GM19193 (cell line): ENCODE results near the gene NAT16.

Experiments used
- POLR2A ChIP-seq: IDR thresholded peaks from 4 replicates; pipeline ENCODE4 v1.6.1; 2011; ENCODE audit not compliant: insufficient read depth, insufficient read length; ENCODE audit errors: extremely low read depth

The NAT16 gene

DNA sequence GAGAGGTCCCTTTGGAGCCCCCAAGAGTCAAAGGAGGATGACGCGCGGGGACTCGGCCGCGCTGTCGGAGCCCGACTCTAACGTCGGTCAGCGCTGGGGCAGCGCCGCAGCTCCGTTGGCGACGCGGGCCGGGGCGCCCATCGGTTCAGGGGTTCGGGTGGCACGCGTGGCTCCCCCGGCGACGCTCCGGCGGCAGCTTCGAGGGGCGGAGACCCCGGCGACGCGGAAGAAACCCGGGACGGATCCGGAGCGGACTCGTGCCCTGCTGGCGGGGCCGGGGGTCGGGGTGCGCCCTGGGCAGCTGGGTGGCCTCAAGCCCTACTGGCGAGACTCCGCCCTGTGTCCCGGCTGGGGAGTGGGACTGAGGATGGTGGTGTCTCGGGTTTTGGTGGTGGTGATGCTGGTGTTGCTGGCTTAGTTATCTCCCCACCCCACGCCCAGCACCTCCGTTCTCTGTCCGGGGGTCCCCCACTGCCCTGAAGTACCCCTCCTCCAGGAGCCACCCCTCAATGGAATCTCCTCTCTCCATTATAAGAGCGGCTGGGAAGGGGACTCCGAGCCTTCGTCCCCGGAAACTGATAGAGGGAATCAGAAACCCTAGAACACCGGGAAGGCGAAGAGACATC, at the start of gene NAT16:
Gene NAT16 (minus strand): TSS at position 164 of the 626 bp plus-strand sequence. CDS start 5,486 bp downstream, outside the sequence.
- TF ChIP-seq POLR2A: no peak

DNA sequence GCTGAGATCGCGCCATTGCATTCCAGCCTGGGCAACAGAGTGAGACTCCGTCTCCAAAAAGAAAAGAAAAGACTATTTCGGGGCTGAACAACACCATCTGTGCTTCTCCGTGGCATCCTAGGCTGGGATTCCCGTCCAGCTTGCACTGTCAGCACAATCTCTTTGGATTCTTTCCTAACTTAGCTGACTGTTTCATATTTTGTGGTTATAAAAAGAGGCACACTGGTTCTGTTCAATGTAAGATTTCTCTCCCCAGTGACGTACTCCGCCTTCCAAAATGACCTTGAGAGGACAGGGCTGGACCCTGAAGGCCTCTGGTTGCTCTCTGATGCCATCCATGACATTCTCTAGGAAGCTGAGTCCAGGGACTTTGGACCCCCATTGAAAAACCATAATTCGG, 46.6 kb upstream of the NAT16 start:
- TF ChIP-seq POLR2A: no peak

DNA sequence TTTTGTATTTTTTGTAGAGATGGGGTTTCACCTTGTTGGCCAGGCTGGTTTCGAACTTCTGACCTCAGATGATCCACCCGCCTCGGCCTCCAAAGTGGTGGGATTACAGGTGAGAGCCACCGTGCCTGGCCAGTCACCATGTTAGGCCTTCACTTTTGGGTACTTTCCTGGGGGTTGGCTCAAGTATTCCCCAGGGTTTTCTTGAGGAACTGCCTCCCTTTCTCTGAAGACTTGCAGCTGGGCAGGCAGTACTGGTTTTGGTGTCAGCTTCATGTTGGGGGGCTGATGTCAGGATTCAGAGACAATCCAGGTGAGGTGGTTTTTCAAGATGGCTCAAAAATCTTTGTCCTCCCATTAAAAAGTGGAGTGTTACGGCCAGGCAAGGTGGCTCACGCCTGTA, 45.6 kb upstream of the NAT16 start:
- no peak for TF ChIP-seq POLR2A

DNA sequence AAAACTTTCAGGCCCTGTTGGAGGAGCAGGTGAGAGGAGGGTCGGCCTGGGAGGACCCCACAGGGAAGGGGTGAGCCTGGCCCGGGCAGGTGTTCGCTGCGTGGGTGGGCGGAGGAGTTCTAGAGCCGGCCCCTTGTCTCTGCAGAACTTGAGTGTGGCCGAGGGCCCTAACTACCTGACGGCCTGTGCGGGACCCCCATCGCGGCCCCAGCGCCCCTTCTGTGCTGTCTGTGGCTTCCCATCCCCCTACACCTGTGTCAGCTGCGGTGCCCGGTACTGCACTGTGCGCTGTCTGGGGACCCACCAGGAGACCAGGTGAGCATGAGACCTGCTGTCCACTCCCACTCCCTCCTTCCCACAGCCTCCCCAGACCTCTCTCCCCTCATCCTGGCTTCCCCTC, 43.4 kb upstream of the NAT16 start:
- TF ChIP-seq POLR2A: no peak

DNA sequence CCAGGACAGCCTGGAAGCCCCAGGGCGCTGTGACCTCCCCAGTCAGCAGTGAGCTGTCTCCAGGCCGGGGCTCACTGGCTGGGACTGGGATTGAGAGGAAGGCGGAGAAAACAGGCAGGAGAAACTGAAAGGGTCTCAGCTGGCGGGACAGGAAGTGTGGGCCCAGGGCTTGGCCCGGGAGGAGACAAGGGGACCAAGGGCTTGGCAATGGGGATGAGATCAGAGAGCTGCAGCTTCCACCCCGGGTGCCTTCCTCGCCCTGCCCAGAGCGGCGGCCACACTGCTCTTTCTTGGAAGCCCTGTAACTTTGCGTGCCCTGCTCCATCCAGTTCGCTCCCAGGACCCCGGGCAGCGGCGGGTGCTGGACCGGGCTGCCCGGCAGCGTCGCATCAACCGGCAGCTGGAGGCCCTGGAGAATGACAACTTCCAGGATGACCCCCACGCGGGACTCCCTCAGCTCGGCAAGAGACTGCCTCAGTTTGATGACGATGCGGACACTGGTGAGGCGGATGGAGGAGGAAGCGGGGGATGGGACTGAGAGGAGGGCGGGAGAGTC, 42.3 kb upstream of the NAT16 start:
- no peak for TF ChIP-seq POLR2A

DNA sequence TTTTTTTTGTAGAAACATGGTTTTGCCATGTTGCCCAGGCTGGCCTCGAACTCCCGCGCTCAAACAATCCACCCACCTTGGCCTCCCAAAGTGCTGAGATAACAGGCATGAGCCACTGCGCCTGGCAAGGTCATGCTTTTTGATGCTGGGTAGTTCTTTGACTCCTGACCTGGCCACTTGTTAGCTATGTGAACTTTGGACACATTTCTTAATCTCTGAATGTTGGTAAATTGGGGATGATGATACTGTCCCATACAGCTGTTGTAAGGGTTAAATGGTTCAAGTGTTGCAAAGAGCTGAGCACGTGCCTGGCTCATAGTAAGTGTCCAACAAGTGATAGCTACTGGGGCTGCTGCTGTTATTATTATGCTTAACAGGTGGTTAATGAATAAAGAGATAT, 40.2 kb upstream of the NAT16 start:
- no peak for TF ChIP-seq POLR2A

DNA sequence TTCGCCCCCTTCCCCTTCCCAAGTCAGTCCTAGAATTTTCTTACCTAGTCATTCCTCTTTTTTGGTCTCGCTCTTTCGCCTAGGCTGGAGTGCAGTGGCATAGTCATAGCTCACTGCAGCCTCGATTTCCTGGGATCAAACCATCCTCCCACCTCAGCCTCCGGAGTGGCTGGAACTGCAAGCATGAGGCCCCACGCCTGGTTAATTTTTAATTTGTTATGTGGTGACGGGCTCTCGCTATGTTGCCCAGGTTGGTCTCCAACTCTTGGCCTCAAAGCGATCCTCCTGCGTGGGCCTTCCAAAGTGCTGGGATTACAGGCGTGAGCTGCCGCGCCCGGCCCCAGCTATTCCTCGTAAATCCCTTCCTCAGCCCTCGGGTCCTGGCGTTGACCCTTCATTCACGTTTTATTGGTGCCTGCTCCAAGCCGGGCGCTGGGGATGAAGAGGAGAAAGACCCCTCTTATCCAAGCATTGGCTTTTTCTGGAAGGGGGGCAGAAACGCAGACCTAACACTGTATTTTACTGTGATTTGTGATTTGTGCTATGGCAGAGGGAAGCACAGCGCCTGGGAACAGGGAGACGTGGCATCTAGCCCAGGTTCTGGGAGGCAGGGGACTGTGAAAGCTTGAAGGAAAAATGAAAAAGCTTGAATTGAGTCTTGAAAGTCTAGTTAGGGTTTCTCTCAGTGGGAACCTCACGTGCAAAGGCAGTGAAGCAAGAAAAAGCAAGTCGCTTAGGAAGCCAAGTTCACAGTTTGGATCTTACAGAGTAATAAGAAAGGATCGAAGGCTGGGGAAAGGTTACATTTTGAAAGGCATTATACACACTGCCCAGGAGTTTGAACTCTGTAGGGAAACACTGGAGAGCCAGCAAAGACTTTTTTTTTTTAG, 38.4 kb upstream of the NAT16 start:
- TF ChIP-seq POLR2A: no peak

DNA sequence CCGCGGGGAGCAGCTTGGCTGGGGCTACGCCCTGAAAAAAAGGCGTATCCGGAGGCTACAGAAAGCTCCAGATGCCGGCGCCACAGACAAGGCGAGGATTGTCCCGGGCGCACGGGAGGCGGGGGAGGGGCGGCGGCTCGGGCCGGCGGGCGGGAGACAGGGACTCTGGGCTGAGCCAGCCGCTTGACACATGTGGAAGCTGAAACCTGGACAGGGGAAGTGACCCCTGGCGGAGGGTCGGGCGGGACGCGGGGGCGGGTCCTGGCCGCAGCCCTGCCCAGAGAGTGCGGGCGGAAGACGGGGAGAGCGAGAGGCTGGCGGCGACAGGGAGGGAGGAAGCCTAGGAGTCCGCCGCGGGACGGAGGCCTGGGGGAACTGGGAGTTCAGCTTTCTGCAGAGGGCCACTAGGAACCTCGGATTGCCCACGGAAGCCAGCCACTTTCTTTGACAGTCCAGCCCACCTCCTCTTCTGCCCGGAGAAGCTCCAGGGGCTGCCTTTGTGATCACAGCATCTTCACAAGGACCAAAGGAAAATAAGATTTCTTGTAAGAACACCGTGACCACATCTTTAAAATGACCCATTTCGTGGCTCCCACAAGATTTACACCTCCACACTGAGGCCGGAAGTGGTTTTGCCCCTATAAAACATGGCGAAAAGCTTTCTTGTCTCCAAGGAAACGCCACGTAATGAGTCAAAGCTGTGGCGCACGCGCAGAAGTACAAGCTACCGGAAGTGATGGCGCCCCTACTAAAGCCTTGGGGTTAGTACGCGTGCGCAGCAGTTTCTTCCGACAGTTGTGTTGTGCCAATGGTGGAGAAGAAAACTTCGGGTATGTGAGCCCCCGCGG, 37.5 kb upstream of the NAT16 start, which contains the start of the genes PLOD3 and ZNHIT1:
Gene PLOD3 (minus strand): TSS at position 194 of the 848 bp plus-strand sequence. CDS start 307 bp downstream, outside the sequence.
Gene ZNHIT1 (plus strand): TSS at position 778 of the 848 bp plus-strand sequence. CDS start 31 bp downstream, at position 809.
- peak; percentile 45 for TF ChIP-seq POLR2A

DNA sequence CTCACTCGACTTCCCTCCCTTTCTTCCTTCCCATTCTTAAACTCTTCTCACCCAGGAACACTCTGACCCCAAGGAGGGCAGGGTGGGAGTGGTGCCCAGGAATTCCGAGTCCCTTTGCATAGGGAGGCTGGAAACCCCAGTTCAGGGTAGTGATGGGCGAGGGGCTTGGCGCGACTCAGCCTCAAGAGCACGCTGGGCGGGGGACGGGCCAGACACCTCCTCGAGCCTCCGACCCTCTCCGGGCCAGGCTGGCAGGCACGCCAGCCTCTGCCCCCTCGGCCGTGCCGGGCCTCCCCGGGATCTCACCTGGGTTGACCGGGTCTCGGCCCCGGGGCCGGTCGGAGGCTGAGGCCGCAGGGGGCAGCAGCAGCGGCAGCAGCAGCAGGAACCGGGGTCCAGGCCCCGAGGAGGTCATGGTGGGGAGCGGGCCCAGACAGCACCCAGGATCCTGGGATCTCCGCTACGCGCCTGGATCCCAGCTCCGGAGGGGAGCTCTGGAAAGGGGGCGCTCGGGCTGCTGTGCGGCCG, 36.8 kb upstream of the NAT16 start:
- no peak for TF ChIP-seq POLR2A

DNA sequence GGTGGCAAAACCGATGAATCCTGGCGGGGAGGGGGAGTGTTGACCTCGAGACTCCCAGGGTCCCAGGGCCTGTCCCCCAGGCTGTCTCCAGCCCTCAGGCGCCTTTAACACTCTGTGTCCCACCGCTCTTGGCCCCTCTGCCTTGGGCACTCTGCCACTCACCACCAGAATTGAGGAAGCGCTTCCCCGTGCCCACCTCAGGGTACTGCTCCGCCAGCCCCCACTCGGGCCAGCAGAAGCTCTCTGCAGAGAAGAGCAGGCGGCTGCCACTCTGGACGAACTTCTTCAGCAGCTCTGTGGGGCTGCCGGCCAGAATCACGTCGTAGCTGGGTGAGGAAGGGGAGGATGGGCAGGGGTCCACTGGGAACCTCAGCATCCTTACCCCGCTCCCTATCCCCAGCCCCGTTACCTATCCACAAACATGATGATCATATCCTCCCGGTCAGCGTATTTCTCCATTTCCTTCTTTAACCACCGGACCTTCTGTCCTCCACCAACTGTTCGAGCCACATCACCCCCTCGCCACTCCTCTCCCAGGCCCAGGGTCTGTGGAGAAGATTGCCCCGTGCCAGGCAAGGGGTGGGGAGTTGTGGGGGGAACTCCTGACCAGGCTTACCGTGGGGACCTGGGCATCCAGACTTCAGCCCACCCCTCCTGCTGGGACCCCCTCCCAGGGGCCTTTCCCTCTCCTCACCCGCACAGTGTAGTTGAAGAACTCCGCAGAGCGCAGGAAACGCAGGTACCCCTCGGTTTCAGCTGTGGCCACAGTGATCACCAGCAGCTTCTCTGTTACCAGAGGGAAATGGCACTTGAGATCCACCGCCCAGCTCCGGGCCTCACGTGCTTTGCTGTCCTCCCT, 36.1 kb upstream of the NAT16 start:
- no peak for TF ChIP-seq POLR2A

DNA sequence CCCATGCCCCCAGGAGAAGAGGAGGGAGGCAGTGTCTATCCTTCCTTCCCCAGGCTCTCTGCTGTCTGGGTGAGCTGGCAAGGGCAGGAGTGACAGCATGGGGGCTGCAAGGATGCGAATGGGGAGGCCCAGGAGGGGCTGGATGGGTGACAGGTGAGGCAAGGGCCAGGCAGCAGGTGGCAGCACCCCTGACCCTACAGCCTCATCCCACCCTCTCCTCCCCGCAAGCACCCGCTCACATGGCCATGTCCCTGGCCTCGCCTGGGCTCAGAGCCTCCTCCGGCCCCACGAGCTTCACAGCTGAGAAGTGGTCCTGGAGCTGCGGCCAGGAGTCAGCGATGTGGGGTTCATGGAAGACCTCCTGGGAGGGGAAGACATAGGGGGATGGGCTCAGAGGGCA, 31.9 kb upstream of the NAT16 start:
- no peak for TF ChIP-seq POLR2A

DNA sequence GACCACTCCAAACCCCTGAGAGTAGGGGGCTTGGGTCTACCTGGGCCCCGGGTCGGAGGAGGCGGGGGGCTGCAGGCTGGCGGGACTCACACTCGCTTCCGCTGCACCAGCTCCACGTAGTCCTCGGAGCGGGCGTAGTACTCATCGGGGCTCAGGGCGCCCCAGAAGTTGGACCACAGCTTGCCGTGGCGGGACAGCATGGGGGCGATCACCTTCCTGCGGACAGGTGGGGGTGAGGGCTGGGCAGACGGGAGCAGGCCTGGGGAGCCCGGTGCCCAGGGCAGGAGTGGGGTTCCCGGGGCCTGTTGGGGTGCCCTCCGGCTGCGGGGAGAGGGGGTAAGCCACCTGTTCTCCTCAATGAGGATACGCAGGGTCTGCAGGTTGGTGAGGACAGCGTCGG, 31.4 kb upstream of the NAT16 start:
- TF ChIP-seq POLR2A: no peak

DNA sequence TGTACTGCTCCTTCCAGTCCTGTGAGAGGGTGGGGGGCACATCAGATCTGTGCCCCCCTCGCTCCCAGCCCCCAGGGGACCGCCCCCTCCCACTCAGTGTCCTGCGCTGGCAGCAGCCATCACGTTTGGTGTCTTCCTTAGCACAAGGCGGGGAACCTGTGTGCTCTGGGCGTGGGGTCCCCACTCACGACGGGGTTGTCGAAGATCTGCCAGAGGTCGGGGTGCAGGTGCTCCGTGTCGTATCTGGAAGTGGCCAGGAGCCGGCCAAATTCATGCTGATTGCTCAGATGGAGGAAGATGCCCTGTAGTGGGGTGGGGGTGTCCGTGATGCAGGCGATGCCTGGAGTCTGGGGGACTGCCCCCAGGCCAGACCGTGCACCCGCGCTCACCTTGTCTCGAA, 30.1 kb upstream of the NAT16 start:
- no peak for TF ChIP-seq POLR2A

DNA sequence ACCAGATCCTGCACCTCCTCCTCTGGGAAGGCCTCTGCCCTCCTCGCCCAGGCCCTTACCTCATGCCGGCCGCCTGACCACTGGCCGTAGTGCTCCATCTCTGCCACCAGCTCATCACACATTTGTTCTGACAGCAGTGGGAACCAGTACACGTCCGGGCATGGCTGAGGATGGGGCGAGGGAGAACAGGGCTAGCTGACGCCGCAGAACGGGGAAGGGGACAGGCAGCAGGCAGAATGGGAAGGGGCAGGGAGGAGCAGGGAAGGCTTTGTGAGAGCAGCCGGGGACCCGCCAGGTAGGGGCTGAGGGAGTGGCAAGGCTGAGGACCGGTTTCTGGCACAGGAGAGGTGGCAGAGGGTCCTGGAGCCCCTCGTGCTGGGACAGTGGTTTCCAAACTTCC, 28.7 kb upstream of the NAT16 start:
- no peak for TF ChIP-seq POLR2A

DNA sequence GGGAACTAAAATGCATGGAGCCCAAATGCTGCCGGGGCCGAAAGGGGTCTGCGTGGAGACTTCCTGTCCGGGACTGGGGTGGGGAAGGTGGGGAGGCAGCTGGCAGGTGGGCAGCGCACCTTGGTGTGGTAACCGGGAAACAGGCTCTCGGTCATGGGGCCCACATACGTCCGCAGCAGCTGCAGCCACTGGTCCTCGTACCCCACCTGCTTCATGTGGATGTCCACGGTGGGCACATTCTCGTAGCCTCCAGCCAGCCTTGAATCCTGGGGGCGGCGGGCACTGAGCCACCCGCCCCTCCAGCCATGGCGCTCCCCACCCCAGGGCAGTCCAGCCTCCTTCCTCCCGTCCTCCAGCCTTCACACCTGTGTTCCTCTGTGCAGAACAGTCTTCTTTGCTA, 27.4 kb upstream of the NAT16 start:
- no peak for TF ChIP-seq POLR2A
